Cardiac muscle cell (in vitro differentiated cells and primary cell): ENCODE measurements around the gene PAPPA2. TPM values are rescaled to one million over a fixed set of nuclear protein-coding genes. Genes with fewer than 3 reads are reported as not detected.

ENCODE experiments used
- DNase-seq, 2 donors: peaks; one replicate each; pipeline versions ENCODE4 v3.0.0 to v3.0.0-alpha.2; 2010 to 2017; ENCODE audit warnings: low read depth in 1 of 2, low spot score in 1 of 2
- H3K27ac ChIP-seq: fragments of 200-600 bp; sonication (generic); 2 replicates; pipeline ENCODE4 v1.5.1; 2016
- H3K27me3 ChIP-seq: fragments of 200-600 bp; sonication (generic); 2 replicates; pipeline ENCODE4 v1.6.0; 2016; ENCODE audit warnings: control low read depth
- H3K36me3 ChIP-seq: fragments of 200-600 bp; sonication (generic); 2 replicates; pipeline ENCODE4 v1.5.1; 2016; ENCODE audit warnings: control low read depth
- H3K4me1 ChIP-seq: fragments of 200-600 bp; sonication (generic); 2 replicates; pipeline ENCODE4 v1.8.1; 2017; ENCODE audit warnings: low read depth, mild to moderate bottlenecking, mixed run types
- H3K4me3 ChIP-seq: fragments of 200-600 bp; sonication (generic); 2 replicates; pipeline ENCODE4 v1.5.1; 2016; ENCODE audit warnings: mild to moderate bottlenecking
- H3K9me3 ChIP-seq: fragments of 200-600 bp; sonication (generic); 2 replicates; pipeline ENCODE4 v1.5.1; 2017; ENCODE audit warnings: low read depth, mild to moderate bottlenecking, control low read depth
- polyA plus RNA-seq: library from polyadenylated mRNA; unstranded; fragments of >200 nt; fragmentation: Nextera tagmentation; extraction: Ambion mirVana; gene quantifications from 2 replicates; pipeline ENCODE4 v1.2.1, GENCODE V29; 2016
- total RNA-seq: library from RNA; depleted of rRNA; stranded (reverse); fragments of >200 nt; gene quantifications from 2 replicates; pipeline ENCODE4 v1.2.3, GENCODE V29; 2016
- TF ChIP-seq, protein P1 (sequence below): IDR thresholded peaks from 2 replicates; pipeline ENCODE4 v1.5.1; 2012; ENCODE audit warnings: low read depth, mild to moderate bottlenecking, low read length

The PAPPA2 gene
- total and polyA plus RNA-seq, 2 experiments from 2014 or later, result 1.2 to 2.9 TPM

- no peak overlapping the region for H3K27ac ChIP-seq
- no peaks in the 10 kb centered on the region for H3K27me3 ChIP-seq
- TF ChIP-seq, protein P1, sequence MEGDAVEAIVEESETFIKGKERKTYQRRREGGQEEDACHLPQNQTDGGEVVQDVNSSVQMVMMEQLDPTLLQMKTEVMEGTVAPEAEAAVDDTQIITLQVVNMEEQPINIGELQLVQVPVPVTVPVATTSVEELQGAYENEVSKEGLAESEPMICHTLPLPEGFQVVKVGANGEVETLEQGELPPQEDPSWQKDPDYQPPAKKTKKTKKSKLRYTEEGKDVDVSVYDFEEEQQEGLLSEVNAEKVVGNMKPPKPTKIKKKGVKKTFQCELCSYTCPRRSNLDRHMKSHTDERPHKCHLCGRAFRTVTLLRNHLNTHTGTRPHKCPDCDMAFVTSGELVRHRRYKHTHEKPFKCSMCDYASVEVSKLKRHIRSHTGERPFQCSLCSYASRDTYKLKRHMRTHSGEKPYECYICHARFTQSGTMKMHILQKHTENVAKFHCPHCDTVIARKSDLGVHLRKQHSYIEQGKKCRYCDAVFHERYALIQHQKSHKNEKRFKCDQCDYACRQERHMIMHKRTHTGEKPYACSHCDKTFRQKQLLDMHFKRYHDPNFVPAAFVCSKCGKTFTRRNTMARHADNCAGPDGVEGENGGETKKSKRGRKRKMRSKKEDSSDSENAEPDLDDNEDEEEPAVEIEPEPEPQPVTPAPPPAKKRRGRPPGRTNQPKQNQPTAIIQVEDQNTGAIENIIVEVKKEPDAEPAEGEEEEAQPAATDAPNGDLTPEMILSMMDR, result no peak
- H3K36me3 ChIP-seq, result no peaks in the 10 kb centered on the region
- H3K9me3 ChIP-seq, result no peaks in the 10 kb centered on the region
- no peak overlapping the region for H3K4me3 ChIP-seq
- DNase-seq, result no peak
- H3K4me1 ChIP-seq, result no peaks in the 10 kb centered on the region
Measured at GRCh38 chr1:176460544-176461336, 2.2 kb upstream of the PAPPA2 start.

DNA sequence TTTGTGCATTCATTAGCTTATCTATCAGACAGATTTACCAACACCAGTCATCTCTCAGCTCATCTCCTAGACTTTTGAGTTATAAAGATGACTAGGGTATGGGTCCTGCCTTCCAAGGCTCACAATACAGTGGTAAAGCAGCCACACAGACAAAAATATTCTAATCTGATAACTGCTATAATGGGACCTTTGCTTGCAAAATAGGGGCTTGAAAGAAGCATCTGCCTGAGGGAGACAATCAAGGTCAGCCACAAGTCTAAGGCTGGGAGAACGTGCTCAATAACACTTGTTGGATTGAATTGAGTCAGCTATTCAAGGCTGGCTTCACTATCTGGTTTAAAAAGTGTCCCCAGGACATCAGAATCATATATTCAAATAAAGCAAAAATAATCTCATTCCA is 1.4 kb upstream of the PAPPA2 start:
- H3K36me3 ChIP-seq, result no peaks in the 10 kb centered on the region
- no peaks in the 10 kb centered on the region for H3K9me3 ChIP-seq
- H3K4me3 ChIP-seq, result no peak overlapping the region
- TF ChIP-seq, protein P1, result no peak
- H3K4me1 ChIP-seq, result no peaks in the 10 kb centered on the region
- no peak for DNase-seq
- no peak overlapping the region for H3K27ac ChIP-seq
- H3K27me3 ChIP-seq, result no peaks in the 10 kb centered on the region

DNA sequence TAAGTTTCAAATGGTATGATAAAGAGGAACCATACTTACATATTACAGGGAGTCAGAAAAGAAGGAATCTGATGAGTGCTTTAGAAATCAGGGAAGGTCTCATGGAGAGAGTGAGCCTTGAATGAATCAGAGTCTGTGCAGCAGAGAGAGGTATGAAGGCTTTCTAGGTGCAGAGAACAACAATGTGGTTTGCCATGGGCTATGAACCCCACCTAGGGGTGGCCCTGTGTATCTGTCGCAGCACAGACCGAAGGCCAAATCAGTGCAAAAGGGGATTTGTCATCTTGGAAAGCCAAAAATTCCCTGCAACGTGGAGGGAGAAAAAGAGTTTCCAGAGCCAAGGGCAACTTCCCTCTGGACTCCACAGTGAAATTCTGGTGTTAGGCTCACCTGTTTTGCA is 3.5 kb downstream of the PAPPA2 start:
- peak in 1 of 2 donors; percentile 43 for DNase-seq
- TF ChIP-seq, protein P1, result no peak

DNA sequence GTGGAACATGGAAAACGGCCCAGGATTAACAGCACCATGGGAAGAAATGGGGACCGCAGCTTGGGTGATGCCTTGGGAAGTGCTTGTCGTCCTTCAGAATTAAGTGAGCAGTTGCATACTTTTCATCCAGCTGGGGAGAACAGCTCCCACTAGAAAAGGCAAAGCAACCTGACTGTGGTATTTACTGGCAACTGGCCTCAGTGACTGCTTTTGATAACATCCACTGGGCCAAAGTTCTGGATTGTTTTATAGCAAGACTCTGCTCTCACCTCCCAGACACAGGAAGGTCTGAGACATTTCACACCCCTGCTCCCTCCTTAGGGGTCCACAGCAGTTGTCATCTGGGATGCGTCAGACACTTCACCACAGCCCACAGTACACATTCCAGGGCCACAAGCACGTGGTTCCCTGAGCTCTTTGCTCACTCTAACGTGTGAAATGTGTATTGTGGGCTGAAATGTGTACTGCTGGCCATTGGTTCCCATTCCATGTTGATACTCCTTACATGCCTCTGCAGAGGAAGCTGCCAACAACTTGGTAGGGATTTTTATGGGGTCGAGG is 6.6 kb downstream of the PAPPA2 start:
- Histone ChIP-seq H3K9me3 (no peaks in the 10 kb centered on the region), H3K27ac (no peak overlapping the region), H3K4me3 (no peak overlapping the region), H3K27me3 (no peaks in the 10 kb centered on the region), H3K36me3 (no peaks in the 10 kb centered on the region), H3K4me1 (no peaks in the 10 kb centered on the region)
- TF ChIP-seq, protein P1, result no peak
- DNase-seq, result peak in 1 of 2 donors; percentile 38

More for the DNA sequence above, 3.5 kb downstream of the PAPPA2 start:
- H3K4me3 ChIP-seq, result no peak overlapping the region
- no peaks in the 10 kb centered on the region for H3K4me1 ChIP-seq
- H3K36me3 ChIP-seq, result no peaks in the 10 kb centered on the region
- no peaks in the 10 kb centered on the region for H3K9me3 ChIP-seq
- no peak overlapping the region for H3K27ac ChIP-seq
- H3K27me3 ChIP-seq, result no peaks in the 10 kb centered on the region

DNA sequence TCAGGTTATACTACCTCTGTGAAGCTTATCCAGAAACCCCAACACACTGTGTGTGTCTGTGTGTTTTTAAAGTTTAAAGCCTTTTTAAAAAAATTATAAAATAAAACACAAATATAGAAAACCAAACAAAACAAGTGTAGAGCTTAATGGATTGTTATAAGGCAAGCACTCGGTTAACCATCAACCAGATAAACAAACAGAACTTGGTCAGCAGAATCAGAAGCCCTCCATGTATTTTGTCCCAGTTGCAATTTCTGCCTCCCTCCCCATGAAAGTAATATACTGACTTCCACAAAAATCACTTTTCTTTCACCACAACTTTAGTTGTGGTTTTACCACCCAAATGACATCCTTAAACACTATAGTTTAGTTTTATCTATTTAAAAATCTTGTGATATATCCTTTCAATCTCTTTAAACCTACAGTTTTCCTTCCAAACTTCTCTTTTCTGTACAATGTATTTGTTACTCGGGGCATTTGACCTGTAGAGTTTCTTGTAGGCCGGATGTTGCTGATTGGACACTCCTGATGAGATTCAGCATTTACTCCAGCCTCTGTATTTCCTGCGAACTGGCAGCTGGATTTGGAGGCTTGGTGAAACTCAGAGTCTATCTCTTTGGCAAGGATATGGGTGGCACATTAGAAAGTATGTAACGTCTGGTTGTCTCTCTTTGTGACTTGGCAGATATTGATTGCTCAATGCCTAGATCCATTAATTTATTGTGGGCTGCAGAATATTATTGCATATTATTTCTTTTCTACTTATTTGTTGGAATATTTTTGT is 8.6 kb downstream of the PAPPA2 start:
- Histone ChIP-seq H3K27ac (no peak overlapping the region), H3K27me3 (no peaks in the 10 kb centered on the region), H3K4me1 (no peaks in the 10 kb centered on the region), H3K36me3 (no peaks in the 10 kb centered on the region), H3K4me3 (no peak overlapping the region), H3K9me3 (no peaks in the 10 kb centered on the region)
- no peak for DNase-seq
- TF ChIP-seq, protein P1, result no peak
